ENCODE measurements around the gene WFDC12.

Gene WFDC12

GRCh38 chr20:45114465-45115385 is 9.5 kb downstream of the WFDC12 start, which contains the start of gene WFDC5:
Gene WFDC5, minus strand, starts transcription at chr20:45115174. Its CDS starts 91 bp downstream, at chr20:45115083.
- no peak for DNase-seq

- no peak for DNase-seq
These were observed 10.4 kb downstream of the WFDC12 start for GRCh38 chr20:45113865-45114264.

GRCh38 chr20:45112754-45113153 is 11.5 kb downstream of the WFDC12 start:
- DNase-seq, result no peak

- no peak for DNase-seq
These were observed 12.3 kb downstream of the WFDC12 start for GRCh38 chr20:45111799-45112471.

- DNase-seq, result no peak
These were observed 13.0 kb downstream of the WFDC12 start for GRCh38 chr20:45111285-45111684.

- DNase-seq, result no peak
These were observed 14.0 kb downstream of the WFDC12 start for GRCh38 chr20:45110301-45110700.

GRCh38 chr20:45109634-45110033 is 14.6 kb downstream of the WFDC12 start:
- no peak for DNase-seq

- no peak for DNase-seq
These were observed 18.9 kb downstream of the WFDC12 start for GRCh38 chr20:45105317-45105716.

GRCh38 chr20:45104786-45105185 is 19.5 kb downstream of the WFDC12 start:
- no peak for DNase-seq

GRCh38 chr20:45103072-45103471 is 21.2 kb downstream of the WFDC12 start:
- no peak for DNase-seq

- DNase-seq, result no peak
These were observed 22.9 kb downstream of the WFDC12 start for GRCh38 chr20:45101333-45101850.

GRCh38 chr20:45100563-45101245 is 23.6 kb downstream of the WFDC12 start, which contains the start of gene KCNS1:
Gene KCNS1, minus strand, starts transcription at chr20:45101127. Its CDS starts 1,891 bp downstream, at chr20:45099236.
- DNase-seq, result no peak

GRCh38 chr20:45098103-45098773 is 26.0 kb downstream of the WFDC12 start:
- no peak for DNase-seq

GRCh38 chr20:45097485-45098102 is 26.7 kb downstream of the WFDC12 start:
- peak; percentile 26 for DNase-seq

- no peak for DNase-seq
These were observed 27.5 kb downstream of the WFDC12 start for GRCh38 chr20:45096781-45097180.

GRCh38 chr20:45095805-45096238 is 28.4 kb downstream of the WFDC12 start:
- DNase-seq, result peak; percentile 38

GRCh38 chr20:45094864-45095574 is 29.2 kb downstream of the WFDC12 start:
- DNase-seq, result no peak

- DNase-seq, result no peak
These were observed 30.1 kb downstream of the WFDC12 start for GRCh38 chr20:45094201-45094600.

- no peak for DNase-seq
These were observed 31.4 kb downstream of the WFDC12 start for GRCh38 chr20:45092898-45093297.

- DNase-seq, result no peak
These were observed 32.9 kb downstream of the WFDC12 start for GRCh38 chr20:45091366-45091765.

GRCh38 chr20:45090481-45090880 is 33.8 kb downstream of the WFDC12 start:
- DNase-seq, result no peak

Measured in stimulated activated CD4-positive, alpha-beta T cell treated with anti-CD3 and anti-CD28 coated beads, Interleukin-12 subunit alpha, Interleukin-12 subunit beta, amount 100 ng/mL, for 4 hours (primary cell).